OCI-LY3 (cell line): ENCODE measurements around the gene PIP4K2C.

Experiments
- H2AFZ ChIP-seq: fragments of 200-600, 300-600 bp; shearing (Covaris generic); 2 replicates; pipeline ENCODE4 v1.6.0; 2014; ENCODE audit warnings: antibody characterized with exemption, low read depth, low read length
- H3K27ac ChIP-seq: fragments of 200-600, 300-600 bp; sonication (generic); 2 replicates; pipeline ENCODE4 v1.5.1; 2014; ENCODE audit warnings: mild to moderate bottlenecking, low read length, moderate library complexity, mixed read lengths
- H3K27me3 ChIP-seq: fragments of 200-600, 300-600 bp; sonication (generic); 2 replicates; pipeline ENCODE4 v1.6.1; 2014; ENCODE audit warnings: low read depth, low read length, mixed read lengths
- H3K36me3 ChIP-seq: fragments of 200-600, 300-600 bp; sonication (generic); replicated peaks from 2 replicates; pipeline ENCODE3; 2014; ENCODE audit warnings: low read depth, low read length, mixed read lengths
- H3K4me1 ChIP-seq: fragments of 300-600, 200-600 bp; sonication (generic); 2 replicates; pipeline ENCODE4 v1.6.1; 2014; ENCODE audit warnings: low read length, mixed read lengths
- H3K4me2 ChIP-seq: fragments of 200-600, 300-600 bp; sonication (generic); 2 replicates; pipeline ENCODE4 v1.6.1; 2014; ENCODE audit warnings: low read length, mixed read lengths
- H3K4me3 ChIP-seq: fragments of 300-600, 200-600 bp; sonication (generic); 2 replicates; pipeline ENCODE4 v1.5.1; 2014; ENCODE audit warnings: antibody characterized with exemption, mild to moderate bottlenecking, low read length, moderate library complexity
- H3K79me2 ChIP-seq: fragments of 300-600, 200-600 bp; shearing (Covaris generic); 2 replicates; pipeline ENCODE4 v1.6.1; 2014; ENCODE audit warnings: mild to moderate bottlenecking, low read length, mixed read lengths
- H3K9ac ChIP-seq: fragments of 300-600, 200-600 bp; shearing (Covaris generic); 2 replicates; pipeline ENCODE4 v1.6.0; 2014; ENCODE audit warnings: mild to moderate bottlenecking, low read length, moderate library complexity
- H3K9me3 ChIP-seq: fragments of 200-600, 300-600 bp; shearing (Covaris generic); 2 replicates; pipeline ENCODE4 v1.6.1; 2014; ENCODE audit warnings: low read length, mixed read lengths; ENCODE audit not compliant: insufficient read depth
- H4K20me1 ChIP-seq: fragments of 200-600, 300-600 bp; sonication (generic); 2 replicates; pipeline ENCODE4 v1.6.1; 2016; ENCODE audit warnings: low read length, mixed read lengths; ENCODE audit not compliant: insufficient read depth
- EZH2phosphoT487 ChIP-seq: fragments of 200-600 bp; shearing (Covaris generic); IDR thresholded peaks from 2 replicates; pipeline ENCODE4 v1.6.1; 2018; ENCODE audit warnings: antibody characterized with exemption, mixed run types, low read depth
- TF ChIP-seq, protein P1 (sequence below): fragments of 200-600, 300-600 bp; sonication (generic); IDR thresholded peaks from 2 replicates; pipeline ENCODE4 v1.5.1; 2014; ENCODE audit warnings: antibody characterized with exemption, low read length, low read depth

The PIP4K2C gene

DNA sequence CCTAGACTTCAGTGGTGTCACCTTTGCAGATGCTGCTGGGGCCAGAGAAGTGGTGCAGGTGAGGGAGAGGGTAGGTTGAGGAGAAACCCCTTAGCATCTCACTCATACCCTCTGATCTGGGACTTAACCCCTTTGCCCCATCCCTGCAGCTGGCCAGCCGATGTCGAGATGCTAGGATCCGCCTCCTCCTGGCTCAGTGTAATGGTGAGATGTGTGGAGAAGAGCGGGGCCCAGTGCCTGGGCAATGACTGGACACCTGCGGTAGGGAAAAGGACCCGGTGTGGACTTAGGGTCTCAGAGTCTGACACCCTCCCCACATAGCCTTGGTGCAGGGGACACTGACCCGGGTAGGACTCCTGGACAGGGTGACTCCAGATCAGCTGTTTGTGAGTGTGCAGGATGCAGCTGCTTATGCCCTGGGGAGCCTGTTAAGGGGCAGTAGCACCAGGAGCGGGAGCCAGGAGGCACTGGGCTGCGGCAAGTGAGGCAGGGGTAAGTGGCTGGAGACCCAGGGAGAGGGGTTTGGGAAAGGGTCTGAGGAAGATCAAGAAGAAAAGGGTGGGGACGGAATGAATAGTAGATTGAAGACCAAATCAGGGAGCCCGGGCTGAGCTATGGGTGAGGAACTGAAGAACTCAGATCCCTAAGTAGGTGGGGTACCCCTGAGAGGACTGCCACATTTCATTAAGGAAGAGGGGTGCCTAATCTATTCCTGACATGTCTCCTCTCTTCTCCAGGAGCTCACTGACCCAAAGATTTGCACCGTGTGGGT, 34.5 kb downstream of the PIP4K2C start:
- Histone ChIP-seq H3K27me3 (no peaks in the 10 kb centered on the region), H3K4me3 (no peak overlapping the region), H4K20me1 (no peaks in the 10 kb centered on the region), H2AFZ (no peak overlapping the region), H3K9me3 (no peaks in the 10 kb centered on the region), H3K27ac (no peak overlapping the region), H3K4me1 (no peaks in the 10 kb centered on the region), H3K9ac (no peak overlapping the region), H3K79me2 (no peaks in the 10 kb centered on the region), H3K4me2 (no peak overlapping the region), H3K36me3 (no peaks in the 10 kb centered on the region)
- TF ChIP-seq EZH2phosphoT487 = no peak
- TF ChIP-seq, protein P1, sequence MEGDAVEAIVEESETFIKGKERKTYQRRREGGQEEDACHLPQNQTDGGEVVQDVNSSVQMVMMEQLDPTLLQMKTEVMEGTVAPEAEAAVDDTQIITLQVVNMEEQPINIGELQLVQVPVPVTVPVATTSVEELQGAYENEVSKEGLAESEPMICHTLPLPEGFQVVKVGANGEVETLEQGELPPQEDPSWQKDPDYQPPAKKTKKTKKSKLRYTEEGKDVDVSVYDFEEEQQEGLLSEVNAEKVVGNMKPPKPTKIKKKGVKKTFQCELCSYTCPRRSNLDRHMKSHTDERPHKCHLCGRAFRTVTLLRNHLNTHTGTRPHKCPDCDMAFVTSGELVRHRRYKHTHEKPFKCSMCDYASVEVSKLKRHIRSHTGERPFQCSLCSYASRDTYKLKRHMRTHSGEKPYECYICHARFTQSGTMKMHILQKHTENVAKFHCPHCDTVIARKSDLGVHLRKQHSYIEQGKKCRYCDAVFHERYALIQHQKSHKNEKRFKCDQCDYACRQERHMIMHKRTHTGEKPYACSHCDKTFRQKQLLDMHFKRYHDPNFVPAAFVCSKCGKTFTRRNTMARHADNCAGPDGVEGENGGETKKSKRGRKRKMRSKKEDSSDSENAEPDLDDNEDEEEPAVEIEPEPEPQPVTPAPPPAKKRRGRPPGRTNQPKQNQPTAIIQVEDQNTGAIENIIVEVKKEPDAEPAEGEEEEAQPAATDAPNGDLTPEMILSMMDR = no peak

DNA sequence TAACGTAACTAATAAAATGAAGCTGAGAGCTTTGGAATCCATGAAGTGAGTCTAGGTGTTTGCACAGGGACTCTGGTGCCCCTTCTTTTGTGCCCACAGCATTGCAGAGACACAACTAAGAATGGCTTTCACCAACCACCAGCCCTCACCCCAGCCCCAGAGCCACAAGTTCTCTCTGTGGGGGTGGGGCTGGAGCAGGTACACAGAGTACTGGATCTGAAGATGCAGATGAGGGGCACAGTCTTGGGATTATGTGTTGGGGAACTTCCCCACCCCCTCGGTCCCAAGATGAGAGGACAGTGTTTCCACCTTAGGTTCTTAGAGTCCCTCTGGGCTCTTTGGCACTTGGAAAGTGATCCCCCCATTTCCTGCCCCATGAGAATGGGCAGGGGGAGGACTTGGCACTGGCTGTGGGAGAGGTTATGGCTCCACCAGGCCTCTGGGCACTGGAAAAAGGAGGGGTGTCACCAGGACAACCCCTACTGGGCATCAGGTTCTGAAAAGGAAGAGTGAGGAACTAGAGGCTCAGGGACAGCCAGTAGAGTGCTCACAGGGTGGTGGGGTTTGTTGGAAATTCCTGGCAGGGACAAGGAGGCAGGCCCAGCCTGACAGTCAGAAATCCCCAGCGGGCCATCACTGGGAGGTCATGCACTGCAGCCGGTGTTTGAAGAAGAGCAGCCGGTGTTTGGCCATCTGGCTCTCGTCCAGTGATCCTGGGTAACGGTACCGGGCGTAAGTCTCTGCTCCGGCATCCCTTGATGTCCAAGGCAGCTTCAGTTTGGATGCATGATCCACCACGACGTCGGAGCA, 35.3 kb downstream of the PIP4K2C start:
- H3K4me3 ChIP-seq = no peak overlapping the region
- no peak overlapping the region for H3K4me2 ChIP-seq
- no peak overlapping the region for H2AFZ ChIP-seq
- H3K27me3 ChIP-seq = no peaks in the 10 kb centered on the region
- no peaks in the 10 kb centered on the region for H3K79me2 ChIP-seq
- H3K9me3 ChIP-seq = no peaks in the 10 kb centered on the region
- H3K4me1 ChIP-seq = no peaks in the 10 kb centered on the region
- no peak overlapping the region for H3K27ac ChIP-seq
- no peak overlapping the region for H3K9ac ChIP-seq
- TF ChIP-seq, protein P1 = no peak
- no peaks in the 10 kb centered on the region for H4K20me1 ChIP-seq
- H3K36me3 ChIP-seq = no peaks in the 10 kb centered on the region

DNA sequence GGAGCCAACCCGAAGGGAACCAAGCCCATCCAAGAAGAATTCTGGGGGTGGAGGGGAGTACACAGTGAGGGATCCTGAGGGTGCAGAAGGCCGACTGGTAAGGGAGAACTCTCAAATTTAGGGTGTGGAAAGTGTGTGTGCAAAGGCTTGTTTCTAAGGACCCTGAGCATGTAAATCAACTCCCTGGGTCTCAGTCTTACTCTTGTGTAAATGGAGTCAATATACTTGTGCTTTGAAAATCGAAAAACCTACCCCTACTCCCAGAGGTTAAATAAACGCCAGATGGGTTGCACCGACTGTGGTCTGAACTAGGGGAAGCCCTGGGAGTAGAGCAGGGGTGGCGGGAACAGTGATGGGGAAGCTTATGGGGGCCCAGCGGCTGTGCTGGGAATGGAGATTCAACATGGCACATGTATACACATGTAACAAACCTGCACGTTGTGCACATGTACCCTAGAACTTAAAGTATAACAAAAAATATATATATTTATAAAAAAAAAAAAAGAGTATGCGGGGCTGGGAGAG, 36.0 kb downstream of the PIP4K2C start:
- Histone ChIP-seq H3K9me3 (no peaks in the 10 kb centered on the region), H3K36me3 (no peaks in the 10 kb centered on the region), H3K4me1 (no peaks in the 10 kb centered on the region), H3K79me2 (no peaks in the 10 kb centered on the region), H2AFZ (no peak overlapping the region), H3K27ac (no peak overlapping the region), H4K20me1 (no peaks in the 10 kb centered on the region), H3K9ac (no peak overlapping the region), H3K4me3 (no peak overlapping the region), H3K27me3 (no peaks in the 10 kb centered on the region), H3K4me2 (no peak overlapping the region)
- TF ChIP-seq, protein P1 = no peak
- no peak for TF ChIP-seq EZH2phosphoT487
